AG10803 (cell line): Measurements from ENCODE around the gene UBE2S.
"Not testable (repeated sequence)": the region's sequence is repeated elsewhere in the genome, so short reads cannot be mapped to it uniquely, and the experiment has no call there.

Source experiments
- DNase-seq: peaks from one replicate; pipeline ENCODE4 v3.0.0; 2010; ENCODE audit warnings: low read depth
- H3K4me3 ChIP-seq: 2 replicates; pipeline ENCODE4 v1.5.1; 2011; ENCODE audit warnings: mild to moderate bottlenecking, low read length, control low read depth
- TF ChIP-seq, protein P1 (sequence below): conservative IDR thresholded peaks from 2 replicates; pipeline ENCODE4 v1.5.1; 2011; ENCODE audit warnings: mild to moderate bottlenecking, low read length, control low read depth, inconsistent platforms

UBE2S gene

DNA sequence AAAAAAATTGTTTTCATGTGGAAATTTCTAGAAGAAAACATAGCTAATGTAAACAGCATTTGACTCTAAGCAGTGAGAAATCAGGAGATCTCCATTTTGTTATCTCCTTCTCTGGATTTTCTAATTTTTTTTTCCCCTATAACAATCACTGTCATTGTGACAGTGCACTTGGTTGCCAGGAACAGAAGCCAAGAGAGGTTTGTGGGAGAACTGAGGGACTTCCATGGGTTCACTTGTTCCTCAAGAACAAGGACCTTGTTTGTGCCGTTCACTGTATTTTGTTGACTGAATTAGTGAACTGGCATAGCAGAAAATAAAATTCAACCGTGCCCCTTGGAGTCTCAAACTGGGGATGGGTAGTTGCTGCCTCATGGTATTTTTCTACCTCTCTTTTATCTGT, 18.5 kb upstream of the UBE2S start:
- TF ChIP-seq, protein P1, sequence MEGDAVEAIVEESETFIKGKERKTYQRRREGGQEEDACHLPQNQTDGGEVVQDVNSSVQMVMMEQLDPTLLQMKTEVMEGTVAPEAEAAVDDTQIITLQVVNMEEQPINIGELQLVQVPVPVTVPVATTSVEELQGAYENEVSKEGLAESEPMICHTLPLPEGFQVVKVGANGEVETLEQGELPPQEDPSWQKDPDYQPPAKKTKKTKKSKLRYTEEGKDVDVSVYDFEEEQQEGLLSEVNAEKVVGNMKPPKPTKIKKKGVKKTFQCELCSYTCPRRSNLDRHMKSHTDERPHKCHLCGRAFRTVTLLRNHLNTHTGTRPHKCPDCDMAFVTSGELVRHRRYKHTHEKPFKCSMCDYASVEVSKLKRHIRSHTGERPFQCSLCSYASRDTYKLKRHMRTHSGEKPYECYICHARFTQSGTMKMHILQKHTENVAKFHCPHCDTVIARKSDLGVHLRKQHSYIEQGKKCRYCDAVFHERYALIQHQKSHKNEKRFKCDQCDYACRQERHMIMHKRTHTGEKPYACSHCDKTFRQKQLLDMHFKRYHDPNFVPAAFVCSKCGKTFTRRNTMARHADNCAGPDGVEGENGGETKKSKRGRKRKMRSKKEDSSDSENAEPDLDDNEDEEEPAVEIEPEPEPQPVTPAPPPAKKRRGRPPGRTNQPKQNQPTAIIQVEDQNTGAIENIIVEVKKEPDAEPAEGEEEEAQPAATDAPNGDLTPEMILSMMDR = no peak
- no peak overlapping the region for H3K4me3 ChIP-seq
- no peak for DNase-seq

DNA sequence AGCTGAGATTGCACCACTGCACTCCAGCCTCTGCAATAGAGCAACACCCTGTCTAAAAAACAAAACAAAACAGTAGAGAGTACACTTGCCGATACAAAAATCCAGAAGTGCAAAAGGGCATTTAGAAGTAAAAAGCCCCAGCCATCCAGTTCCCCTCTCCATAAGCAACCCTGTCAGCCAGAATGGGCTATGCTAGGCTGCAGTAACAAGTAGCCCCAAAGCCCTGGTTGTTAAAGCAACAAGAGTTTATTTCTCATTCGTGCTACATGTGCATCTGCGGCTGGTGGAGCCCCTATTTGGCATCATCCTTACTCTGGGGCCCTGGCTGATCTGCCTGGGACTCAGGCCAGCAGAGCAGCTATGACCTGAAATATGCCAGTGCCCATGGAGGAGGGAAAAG, 16.9 kb upstream of the UBE2S start:
- TF ChIP-seq, protein P1 = no peak
- DNase-seq = no peak
- no peak overlapping the region for H3K4me3 ChIP-seq

DNA sequence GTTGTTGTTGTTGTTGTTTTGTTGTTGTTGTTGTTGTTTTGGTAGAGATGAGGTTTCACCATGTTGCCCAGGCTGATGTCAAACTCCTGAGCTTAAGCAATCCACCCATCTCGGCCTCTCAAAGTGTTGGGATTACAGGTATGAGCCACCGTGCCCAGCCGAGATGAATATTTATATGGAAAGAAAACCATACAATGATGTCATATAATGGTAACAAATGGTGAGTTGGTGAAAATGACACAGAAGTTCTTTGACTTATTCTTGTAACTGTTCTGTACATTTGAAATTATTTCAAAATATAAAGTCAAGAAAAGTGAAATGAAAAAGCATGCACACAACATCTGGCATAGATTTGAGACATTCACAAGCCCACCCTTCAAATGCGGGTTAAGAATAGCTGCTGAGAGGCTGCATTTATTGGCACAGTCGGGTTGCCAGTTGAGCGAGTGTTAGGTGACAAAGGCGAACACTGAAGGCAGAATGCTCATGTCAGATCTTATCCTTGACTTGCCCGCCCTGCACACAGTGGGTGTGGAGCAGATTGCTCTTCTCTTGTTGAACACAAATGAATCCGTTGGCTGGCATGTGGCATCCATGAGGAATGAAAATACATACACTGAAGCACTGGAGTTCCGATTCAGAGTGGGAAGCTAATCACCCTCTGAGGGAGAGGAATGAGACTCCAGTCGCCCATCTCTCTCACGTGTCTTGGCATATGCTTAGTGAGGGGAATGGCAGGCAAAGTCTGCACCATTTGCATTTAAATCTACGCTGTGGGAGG, 15.8 kb upstream of the UBE2S start:
- no peak overlapping the region for H3K4me3 ChIP-seq
- TF ChIP-seq, protein P1 = no peak
- no peak for DNase-seq

DNA sequence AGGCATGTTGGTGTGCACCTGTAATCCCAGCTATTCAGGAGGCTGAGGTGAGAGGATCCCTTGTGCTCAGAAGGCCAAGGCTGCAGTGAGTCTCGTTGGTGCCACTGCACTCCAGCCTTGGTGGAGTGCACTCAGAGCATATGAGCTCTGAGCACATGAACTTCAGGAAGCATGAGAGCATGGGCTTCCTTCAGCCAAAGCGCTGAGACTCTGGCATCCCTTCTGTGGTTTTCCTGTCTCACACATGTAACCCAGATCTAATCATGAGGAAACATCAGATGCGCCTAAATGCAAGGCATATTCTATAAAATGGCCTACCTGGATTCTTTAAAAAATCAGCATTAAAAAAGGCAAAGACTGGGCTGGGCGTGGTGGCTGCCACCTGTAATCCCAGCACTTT, 13.7 kb upstream of the UBE2S start:
- not testable (repeated sequence) for H3K4me3 ChIP-seq

DNA sequence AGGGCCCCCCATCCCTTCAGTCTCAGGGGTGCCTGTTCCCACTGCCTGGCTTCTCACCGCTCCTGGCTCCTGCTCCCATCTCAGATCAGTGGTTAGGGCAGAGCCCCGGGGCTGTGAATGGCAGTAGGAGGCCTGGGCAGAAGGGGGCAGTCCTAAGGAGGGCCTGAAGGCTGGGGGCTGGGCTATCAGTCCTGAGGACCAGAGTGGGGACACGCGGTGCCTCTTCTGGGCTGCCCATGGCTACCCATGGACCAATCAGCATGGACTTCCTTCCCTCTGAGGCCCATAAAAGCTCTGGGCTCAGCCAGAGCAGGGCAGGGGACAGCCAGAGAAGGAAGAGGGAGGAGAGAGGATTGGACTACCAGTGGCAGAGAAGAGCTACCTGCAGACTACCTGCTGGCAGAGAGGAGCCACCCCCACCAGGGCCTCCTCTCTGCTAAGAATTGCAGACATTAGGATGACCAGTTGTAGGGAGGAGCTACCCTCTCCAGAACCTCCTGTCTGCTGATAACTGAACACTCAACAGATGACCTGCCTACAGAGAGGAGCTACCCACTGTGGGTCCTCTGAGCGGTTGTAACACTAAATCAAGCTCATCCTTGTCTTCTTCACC, 12.1 kb upstream of the UBE2S start:
- DNase-seq = no peak
- TF ChIP-seq, protein P1 = no peak
- H3K4me3 ChIP-seq = no peak overlapping the region

More for the DNA sequence above, 13.7 kb upstream of the UBE2S start:
- peak; percentile 20 for DNase-seq

DNA sequence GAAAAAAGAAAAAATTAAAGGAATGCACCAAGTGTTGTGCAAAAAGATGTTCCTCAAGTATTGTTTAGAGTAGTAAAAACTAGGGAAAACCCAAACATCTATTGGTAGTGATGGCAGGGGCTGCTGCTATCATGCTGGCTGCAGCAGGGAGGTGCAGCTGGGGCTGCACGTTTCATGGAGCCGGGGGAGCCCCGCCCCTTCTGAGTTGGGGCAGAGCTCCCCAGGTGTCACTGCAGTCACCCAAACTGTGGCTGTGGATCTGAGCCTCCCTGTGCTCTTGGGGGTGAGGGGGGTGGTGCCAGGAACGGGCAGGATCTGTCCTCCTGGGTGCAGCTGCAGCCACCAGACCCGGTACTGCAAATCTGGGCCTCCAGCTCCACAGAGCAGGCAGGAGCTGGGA, 11.5 kb upstream of the UBE2S start:
- TF ChIP-seq, protein P1 = no peak
- H3K4me3 ChIP-seq = no peak overlapping the region
- DNase-seq = no peak

DNA sequence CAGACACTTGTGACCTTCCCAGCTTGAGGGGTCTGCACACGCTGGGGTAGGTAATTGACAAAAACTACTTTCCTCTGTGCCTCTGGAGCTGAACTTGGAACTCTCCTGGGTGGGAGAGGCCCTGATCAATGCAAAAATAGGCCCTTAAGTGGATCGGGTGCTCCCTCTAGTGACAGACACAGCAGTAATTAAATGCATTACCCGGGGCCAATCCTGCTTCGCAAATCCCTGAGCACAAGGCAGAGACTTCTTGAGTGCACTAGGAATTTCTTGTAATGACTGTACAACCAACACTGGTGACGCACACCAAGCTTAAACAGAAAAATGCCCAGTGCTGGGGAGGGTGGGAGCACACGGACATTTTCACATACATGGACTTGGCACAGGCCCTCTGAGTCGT, 10.6 kb upstream of the UBE2S start:
- DNase-seq = peak; percentile 84

More for the DNA sequence above, 10.6 kb upstream of the UBE2S start:
- no peak overlapping the region for H3K4me3 ChIP-seq
- TF ChIP-seq, protein P1 = peak; percentile 80
